NCI-H524 treated with DMSO at 0.1 percent for 48 hours (cell line): ENCODE results near the gene MAG.
"Not testable (repeated sequence)": the region's sequence is repeated elsewhere in the genome, so short reads cannot be mapped to it uniquely, and the experiment has no call there.

Source experiments
- DNase-seq: peaks from one replicate; lab custom pipeline; 2025; lab: John Stamatoyannopoulos, UW

The MAG gene

DNA sequence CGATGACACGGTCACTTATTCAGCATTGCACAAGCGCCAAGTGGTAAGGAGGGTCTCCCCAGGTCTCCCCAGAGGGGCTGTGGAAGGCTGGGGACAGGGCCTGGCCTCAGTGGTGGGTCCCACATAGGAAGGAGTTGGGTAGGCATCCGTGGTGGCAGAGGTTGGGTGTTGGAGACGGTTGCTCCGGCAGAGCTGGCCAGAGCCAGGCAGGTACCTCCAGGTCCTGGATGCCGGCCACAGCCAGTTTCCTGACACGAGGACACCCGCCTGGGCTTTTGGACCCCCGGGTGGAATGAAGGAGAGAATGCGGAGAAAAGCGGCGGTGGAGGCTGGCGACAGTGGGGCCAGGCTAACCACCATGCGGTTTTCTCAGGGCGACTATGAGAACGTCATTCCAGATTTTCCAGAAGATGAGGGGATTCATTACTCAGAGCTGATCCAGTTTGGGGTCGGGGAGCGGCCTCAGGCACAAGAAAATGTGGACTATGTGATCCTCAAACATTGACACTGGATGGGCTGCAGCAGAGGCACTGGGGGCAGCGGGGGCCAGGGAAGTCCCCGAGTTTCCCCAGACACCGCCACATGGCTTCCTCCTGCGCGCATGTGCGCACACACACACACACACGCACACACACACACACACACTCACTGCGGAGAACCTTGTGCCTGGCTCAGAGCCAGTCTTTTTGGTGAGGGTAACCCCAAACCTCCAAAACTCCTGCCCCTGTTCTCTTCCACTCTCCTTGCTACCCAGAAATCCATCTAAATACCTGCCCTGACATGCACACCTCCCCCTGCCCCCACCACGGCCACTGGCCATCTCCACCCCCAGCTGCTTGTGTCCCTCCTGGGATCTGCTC is 54.5 kb downstream of the MAG start:
- no peak for DNase-seq

DNA sequence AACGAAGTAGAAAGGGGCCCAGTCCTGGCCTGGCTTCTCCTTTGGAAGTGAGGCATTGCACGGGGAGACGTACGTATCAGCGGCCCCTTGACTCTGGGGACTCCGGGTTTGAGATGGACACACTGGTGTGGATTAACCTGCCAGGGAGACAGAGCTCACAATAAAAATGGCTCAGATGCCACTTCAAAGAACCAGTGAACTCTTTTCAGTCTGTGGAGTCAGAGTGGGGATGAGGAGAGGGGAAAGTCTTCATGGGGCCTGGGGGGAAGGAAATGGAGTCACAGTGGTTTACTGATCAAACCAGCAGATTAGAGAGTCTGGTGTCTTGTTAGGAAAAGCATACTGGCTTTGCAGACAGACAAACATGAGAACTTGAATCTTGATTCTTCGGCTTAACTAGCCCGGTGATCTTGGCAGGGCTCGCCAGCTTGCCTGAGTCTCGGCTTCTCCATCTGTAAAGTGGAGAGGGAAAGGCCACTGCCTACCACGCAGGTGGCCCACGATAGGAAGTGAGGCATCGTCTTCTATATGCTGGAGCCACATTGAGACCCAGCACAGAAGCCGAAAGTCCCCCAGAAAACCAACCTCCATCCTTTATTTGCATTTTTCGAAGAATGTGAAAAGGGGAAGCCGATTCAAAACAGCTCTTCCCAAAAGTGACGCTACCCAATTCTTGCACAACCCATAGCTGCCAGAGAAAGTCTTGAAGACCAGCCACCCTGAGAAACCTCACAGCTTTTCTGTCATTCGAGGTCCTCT is 55.4 kb downstream of the MAG start, which contains the start of gene FFAR1:
Gene FFAR1 (plus strand): TSS at position 732 of the 759 bp plus-strand sequence. CDS start 3,650 bp downstream, outside the sequence.
- DNase-seq = no peak

DNA sequence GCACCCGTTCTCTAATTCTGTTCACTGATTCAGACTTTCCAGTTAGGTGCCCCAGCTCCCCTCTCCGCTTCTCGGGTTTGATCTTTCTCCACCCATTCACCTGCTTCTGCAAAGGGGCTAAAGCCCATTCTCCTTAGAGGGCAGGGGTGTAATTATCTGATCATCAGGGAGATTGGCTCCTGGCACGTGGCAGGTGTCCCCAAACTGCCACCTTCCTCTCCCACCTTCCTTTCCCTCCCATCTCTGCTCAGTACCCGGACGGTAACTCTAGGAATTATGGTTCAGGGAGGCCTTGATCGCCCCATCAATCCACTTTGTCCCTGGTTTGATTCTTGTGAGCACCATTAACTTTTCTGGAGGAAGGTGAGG is 56.0 kb downstream of the MAG start:
- DNase-seq = no peak

DNA sequence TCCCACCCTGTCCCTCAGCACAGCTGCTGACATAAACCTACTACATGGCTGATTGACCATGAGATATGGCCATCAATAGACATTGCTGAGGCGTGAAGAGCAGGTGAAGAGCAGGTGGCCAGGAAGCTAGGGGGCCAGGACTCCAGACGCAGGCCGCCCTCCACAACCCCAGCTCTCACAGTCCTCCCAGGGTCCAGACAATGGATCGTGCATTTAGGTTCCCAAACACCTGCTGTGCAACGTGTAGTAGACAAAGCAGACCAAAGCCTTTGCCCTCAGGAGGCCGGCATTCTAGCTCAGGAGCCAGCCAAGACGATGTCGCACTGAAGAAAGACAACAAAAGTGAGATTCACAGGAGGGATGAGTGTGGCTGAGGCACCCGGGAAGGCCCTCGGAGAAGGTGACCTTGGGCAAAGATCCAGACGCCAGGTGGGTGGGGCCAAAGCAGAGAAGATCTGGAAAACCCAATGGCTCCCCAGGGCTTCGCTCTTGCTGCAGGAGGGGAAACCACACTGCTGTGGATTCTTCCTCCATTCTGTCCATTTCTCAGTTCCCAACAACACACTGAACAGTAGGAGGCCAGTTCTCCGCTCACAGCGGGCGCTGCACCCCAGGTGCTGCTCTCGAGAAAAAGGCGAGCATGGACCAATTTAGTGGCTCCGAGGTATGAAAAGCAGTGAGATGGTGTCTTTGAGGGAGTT is 57.1 kb downstream of the MAG start:
- DNase-seq = no peak

DNA sequence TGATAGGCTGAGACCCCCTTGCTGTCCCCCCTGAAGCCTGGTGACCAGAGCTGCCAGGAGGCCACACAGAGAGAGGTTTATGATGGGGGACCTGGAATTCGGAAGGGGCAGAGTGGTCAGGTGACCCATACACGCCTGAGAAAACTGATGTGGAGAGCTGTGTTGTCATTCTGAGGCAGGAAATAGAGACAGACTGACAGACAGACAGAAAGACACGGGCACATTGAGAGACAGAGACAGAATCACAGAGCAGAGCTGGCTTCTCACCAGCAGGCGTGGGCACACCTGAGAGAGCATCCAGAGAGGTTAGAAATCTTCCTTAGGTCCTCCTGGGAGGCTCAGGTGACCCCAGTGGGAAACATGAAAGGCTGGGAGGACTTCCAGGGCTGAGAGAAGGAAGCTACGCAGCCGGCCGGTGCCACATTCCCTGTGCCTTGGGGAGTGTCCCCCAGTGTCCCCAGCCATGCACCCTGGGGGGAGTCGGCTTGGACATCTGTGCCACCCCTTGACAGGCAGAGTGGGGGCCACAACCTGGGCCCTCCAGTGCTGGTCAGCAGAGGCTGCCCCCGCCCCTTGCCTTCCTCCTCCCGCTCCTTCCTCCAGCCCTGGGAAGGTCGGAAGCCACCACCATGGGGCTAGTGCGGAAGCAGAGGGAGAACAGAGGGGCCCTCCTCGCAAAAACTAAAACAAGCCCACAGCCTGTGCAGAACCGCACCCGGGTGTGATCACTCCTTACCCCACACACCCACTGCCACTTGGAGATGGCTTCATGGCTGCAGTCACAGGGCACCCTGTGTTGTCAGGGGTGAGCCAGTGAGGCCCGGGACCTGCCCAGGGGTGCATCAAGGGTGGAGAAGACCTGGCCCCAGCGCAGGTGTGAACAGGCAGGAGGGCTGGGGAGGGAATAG is 57.9 kb downstream of the MAG start:
- DNase-seq = no peak

DNA sequence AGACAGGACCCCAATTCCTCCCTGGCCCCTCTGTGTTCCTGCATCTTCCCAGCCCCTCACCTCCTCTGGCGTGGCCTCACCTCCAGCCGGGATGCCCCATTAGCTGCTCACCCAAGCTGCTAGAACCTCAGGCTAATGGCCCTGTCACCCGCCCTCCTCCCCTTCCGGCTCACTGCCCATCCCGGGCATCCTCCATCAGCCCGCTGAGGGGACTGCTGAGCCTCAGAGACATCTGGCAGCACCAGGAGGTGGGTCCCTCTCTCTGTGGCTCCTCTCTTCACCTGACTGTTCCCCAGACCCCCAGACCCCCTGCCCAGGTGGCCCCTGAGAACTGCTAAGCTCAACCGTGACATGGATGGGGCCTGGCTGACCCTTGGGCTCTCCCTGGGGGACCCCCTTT is 58.6 kb downstream of the MAG start:
- no peak for DNase-seq

DNA sequence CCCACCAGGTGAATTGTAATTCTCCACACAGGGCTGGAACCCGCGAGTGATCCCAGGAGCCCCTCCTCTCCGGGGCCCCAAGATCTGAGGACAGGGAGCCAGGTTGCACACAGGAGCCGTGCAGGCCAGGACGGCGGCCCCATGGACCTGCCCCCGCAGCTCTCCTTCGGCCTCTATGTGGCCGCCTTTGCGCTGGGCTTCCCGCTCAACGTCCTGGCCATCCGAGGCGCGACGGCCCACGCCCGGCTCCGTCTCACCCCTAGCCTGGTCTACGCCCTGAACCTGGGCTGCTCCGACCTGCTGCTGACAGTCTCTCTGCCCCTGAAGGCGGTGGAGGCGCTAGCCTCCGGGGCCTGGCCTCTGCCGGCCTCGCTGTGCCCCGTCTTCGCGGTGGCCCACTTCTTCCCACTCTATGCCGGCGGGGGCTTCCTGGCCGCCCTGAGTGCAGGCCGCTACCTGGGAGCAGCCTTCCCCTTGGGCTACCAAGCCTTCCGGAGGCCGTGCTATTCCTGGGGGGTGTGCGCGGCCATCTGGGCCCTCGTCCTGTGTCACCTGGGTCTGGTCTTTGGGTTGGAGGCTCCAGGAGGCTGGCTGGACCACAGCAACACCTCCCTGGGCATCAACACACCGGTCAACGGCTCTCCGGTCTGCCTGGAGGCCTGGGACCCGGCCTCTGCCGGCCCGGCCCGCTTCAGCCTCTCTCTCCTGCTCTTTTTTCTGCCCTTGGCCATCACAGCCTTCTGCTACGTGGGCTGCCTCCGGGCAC is 59.6 kb downstream of the MAG start:
- no peak for DNase-seq

DNA sequence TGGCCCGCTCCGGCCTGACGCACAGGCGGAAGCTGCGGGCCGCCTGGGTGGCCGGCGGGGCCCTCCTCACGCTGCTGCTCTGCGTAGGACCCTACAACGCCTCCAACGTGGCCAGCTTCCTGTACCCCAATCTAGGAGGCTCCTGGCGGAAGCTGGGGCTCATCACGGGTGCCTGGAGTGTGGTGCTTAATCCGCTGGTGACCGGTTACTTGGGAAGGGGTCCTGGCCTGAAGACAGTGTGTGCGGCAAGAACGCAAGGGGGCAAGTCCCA is 60.2 kb downstream of the MAG start:
- DNase-seq = no peak

DNA sequence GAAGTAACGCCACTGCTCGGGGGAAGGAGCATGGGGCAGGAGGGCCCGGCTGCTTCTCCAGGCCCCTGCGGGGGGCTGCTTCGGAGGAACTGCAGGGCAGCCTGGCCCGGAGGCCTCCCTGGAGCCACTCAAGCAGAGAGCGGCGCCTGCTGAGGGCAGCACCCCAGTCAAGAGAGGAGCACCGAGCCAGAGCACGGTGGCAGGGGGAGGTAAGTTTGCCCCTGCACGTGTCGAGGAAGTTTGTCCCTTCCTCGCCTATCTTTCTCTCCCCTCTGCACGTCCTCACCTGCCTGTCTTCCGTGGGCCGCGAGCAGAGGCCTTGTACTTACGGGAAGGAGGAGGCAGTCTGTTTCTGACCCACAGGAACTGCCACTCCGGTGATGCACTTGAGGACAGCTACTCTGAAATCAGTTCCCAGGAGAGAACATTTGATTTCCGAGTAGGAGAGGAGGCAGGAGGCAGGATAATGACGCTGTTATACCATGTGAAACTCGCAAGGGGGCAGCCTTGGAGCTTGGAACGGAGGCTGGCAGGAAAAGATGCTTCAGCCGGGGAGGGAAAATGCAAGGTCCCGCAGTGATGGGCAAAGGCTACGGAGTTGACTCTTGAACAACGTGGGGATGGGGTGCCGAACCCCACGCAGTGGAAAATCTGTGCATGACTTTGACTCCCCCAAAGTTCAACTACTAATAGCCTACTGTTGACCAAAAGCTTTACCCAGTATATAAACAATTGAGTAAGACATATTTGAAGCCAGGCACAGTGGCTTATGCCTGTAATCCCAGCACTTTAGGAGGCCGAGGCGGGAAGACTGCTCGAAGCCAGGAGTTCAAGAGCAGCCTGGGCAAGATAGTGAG is 60.7 kb downstream of the MAG start:
- DNase-seq = peak; percentile 29

DNA sequence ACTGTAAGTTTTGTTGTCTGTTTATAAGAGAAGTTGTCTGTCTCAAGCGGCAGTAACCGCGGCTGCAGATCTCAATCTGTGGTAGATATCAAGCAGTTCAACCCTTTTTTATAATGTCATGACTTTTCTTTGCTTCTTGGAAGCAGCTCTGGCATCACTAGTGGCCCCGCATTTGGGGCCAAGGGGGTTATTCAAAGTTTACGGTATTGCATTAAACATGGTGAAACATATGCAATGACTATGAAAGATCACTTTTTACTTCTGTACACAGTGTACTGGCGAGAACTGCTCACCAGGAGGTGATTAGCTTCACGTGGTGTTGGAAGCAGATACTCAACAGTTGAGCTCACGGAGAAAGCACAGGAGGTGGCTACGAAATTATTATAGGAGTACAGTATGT is 61.7 kb downstream of the MAG start:
- DNase-seq = no peak

DNA sequence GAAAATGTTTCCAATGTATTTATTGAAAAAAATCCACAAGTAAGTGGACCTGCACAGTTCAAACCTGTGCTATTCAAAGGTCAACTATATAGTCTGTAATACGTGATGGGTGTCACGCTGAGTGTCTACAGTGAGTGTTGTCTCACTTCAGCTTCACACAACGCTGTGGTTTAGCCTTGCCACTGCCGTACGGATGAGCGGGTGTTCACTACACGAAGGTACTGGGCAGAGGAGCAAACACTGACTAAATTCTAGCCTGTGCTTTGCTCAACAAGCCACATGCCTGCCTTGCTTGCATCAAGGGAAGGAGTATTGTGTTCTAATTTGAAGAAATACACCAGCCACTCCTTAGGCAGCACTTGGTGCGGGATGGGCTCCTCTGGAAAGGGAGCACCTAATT is 62.9 kb downstream of the MAG start:
- no peak for DNase-seq

DNA sequence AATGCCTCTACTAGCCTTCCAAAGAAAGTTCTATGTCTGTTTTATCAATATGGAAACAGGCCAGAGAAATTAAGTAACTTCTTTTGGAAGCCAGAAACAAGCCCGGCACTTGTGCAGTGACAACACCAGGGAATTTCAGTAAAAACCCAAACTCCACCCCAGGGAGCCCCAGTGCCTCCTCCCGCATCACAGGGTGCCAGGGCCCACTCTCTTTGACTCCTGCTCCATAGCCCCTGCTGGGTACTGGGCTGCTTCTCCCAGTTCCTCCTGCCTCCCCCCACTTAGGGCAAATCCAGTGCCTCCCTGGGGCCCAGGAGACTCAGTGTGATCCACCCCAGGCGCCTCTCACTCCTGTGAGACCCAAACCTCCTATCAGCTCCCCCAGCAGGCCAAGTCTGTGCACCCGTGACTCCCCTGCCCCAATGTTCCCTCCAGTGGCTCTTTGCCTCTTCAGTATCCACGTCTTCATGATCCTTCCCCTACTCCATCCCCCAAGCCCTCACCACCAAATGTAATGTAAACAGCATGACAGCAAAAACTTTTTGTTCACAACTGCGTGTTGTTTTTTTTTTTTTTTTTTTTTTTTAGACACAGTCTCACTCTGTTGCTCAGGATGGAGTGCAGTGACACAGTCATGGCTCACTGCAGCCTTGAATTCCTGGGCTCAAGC is 64.0 kb downstream of the MAG start:
- DNase-seq = no peak

DNA sequence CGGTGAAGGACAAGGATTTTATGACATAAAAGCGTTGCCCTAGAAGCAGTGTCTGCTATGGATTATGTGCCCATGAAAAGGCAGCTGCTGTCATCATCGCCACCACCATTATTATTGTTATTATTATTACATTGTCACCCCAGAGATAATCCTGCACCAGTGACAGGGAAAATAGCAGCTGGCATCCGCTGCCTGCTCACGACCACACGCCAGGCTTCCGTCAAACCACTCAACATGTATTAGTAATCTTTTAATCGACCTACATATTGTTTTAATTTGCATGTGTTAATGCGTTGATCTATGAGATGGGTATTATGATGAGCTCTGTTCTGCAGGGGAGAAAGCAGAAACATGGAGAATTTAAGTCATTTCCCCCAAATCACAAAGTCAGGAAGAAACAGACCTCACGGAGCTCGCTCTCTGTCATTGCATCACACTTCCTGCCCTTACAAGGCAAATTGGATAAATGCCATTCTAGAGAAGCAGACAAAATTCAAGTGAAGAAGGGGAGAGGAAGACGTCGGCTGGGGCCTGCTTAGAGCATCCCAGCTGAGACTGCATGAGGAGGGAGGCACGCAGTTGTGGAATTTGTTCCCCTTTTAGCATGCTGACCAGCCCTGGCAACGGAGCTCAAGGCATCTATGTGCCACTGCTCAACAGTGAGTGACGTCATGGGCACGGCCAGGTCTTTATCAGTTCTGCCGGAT is 66.1 kb downstream of the MAG start, which contains the start of gene FFAR3:
Gene FFAR3 (plus strand): TSS at position 594 of the 707 bp plus-strand sequence. CDS start 431 bp downstream, outside the sequence.
- DNase-seq = peak; percentile 26

DNA sequence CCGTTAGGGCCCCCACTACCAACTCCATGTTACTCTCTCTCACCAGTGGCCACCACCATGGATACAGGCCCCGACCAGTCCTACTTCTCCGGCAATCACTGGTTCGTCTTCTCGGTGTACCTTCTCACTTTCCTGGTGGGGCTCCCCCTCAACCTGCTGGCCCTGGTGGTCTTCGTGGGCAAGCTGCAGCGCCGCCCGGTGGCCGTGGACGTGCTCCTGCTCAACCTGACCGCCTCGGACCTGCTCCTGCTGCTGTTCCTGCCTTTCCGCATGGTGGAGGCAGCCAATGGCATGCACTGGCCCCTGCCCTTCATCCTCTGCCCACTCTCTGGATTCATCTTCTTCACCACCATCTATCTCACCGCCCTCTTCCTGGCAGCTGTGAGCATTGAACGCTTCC is 66.9 kb downstream of the MAG start:
- not testable (repeated sequence) for DNase-seq

DNA sequence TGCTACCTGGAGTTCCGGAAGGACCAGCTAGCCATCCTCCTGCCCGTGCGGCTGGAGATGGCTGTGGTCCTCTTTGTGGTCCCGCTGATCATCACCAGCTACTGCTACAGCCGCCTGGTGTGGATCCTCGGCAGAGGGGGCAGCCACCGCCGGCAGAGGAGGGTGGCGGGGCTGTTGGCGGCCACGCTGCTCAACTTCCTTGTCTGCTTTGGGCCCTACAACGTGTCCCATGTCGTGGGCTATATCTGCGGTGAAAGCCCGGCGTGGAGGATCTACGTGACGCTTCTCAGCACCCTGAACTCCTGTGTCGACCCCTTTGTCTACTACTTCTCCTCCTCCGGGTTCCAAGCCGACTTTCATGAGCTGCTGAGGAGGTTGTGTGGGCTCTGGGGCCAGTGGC is 67.4 kb downstream of the MAG start:
- not testable (repeated sequence) for DNase-seq

DNA sequence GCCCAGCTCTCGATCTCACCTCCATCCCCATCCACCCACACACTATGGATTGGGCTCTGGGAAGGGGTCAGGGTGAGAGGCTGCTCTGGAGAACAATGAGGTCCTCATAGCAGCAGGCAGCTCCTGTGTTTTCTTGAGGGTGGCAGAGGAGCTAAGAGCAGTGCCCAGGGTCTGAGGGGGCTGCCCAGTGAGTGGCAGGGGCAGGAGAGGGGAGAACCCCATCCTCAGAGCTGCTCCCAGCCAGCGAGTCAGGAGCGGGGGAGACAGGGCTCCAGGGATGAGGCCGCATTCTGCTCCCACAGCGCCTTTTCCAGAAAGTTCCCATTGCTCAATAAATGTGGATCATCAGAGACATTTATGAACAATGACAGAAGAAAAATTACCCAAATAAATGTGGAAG is 68.1 kb downstream of the MAG start:
- DNase-seq = not testable (repeated sequence)

DNA sequence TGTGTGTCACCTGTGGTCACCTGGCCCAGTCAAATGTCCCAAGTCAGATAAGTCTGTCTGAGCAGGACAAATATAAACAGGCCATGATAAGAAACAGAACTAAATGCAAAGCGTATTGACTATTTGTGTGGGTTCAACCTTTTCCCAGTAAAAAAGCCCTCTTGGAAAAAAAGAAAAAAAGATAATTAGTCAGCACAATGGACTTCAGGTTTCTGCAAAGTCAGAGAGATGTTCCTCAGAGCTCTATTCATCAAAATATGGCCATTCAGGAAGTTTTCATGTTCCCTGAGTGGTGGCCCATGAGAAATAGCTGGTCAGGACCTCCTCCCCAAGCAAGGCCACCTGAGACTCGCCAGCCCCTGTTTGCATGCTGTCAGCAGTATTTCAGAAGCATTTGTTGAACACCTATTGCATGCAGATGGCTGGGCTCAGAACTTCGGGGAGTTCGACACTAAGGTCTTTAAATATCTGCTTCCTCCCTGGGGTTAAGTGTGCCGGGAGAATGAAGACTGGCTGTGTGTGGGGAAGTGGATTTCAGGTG is 69.0 kb downstream of the MAG start:
- no peak for DNase-seq

DNA sequence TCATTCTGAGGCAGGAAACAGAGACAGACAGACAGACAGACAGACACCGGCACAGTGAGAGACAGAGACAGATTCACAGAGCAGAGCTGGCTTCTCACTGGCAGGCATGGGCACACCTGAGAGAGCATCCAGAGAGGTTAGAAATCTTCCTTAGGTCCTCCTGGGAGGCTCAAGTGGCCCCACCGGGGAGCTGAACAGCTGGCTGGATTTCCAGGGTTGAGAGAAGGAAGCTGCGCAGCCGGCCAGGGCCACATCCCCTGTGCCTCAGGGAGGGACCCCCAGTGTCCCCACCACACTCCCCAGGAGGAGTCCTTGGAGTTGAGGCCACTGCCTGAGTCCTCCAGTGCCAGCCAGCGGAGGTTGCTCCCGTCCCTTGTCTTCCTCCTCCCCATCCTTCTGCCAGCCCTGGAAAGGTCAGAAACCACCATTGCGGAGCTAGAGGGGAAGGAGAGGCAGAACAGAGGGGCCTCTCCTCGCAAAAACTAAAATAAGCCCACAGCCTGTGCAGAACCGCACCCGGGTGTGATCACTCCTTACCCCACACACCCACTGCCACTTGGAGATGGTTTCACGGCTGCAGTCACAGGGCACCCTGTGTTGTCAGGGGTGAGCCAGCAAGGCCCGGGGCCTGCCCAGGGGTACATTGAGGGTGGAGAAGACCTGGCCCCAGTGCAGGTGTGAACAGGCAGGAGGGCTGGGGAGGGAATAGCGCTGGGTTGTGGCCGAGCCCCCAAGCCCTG is 70.5 kb downstream of the MAG start:
- no peak for DNase-seq
